Stomach (tissue), 9 donors: ENCODE data around the gene NDUFA8. TPM values are rescaled to one million over a fixed set of nuclear protein-coding genes. Genes with fewer than 3 reads are reported as not detected.

Experiments
- DNase-seq, 2 donors: peaks; one replicate each; pipeline versions ENCODE4 v3.0.0 to v3.0.0-alpha.2; 2013 to 2019
- H3K27ac ChIP-seq, 5 donors: fragments of 200-600 bp in 4 of 5; sonication (generic) in 4 of 5; one replicate each; pipeline ENCODE4 v1.5.1; 2013 to 2019; ENCODE audit warnings: mild to moderate bottlenecking in 1 of 5, moderate library complexity in 1 of 5
- H3K27me3 ChIP-seq, 3 donors: fragments of 200-600 bp; sonication (generic); one replicate each; pipeline ENCODE4 v1.5.1; 2017 to 2019; ENCODE audit warnings: mixed run types in 1 of 3
- H3K36me3 ChIP-seq, 4 donors: fragments of 200-600 bp; sonication (generic); 1 replicate in 3 of 4; 2 replicates in 1 of 4; pipeline ENCODE4 v1.5.1; 2016 to 2019
- H3K4me1 ChIP-seq, 4 donors: fragments of 200-600 bp; sonication (generic); one replicate each; pipeline ENCODE4 v1.5.1; 2016 to 2019
- H3K4me3 ChIP-seq, 4 donors: fragments of 200-600 bp; sonication (generic) in 3 of 4; one replicate each; pipeline ENCODE4 v1.5.1; 2016 to 2019; ENCODE audit warnings: mild to moderate bottlenecking in 1 of 4
- H3K9me3 ChIP-seq, 4 donors: fragments of 200-600 bp; sonication (generic); one replicate each; pipeline ENCODE4 v1.5.1; 2016 to 2019
- CTCF ChIP-seq, 7 experiments: fragments of 450-650 bp in 4 of 7; fragments of 200-600 bp in 3 of 7; sonication (generic) in 3 of 7; IDR thresholded peaks; one replicate each; pipeline ENCODE4 v1.5.1; 2016 to 2019; ENCODE audit warnings: antibody characterized with exemption in 7 of 7, control low read depth in 2 of 7, mild to moderate bottlenecking in 1 of 7
- EP300 ChIP-seq: sonication (generic); formaldehyde crosslinking; IDR thresholded peaks from one replicate; pipeline ENCODE4 v1.6.1; 2017; ENCODE audit warnings: antibody characterized with exemption
- POLR2A ChIP-seq, 4 donors: fragments of 450-650 bp; IDR thresholded peaks; one replicate each; pipeline ENCODE4 v1.6.1; 2016; ENCODE audit warnings: antibody characterized with exemption in 4 of 4, control low read depth in 2 of 4, mild to moderate bottlenecking in 1 of 4, moderate library complexity in 1 of 4
- POLR2AphosphoS5 ChIP-seq, 3 donors: sonication (generic); formaldehyde crosslinking; IDR thresholded peaks; one replicate each; pipeline ENCODE4 v1.6.1; 2016; ENCODE audit warnings: antibody characterized with exemption in 3 of 3
- WGBS, 5 donors: extraction: QIAGEN DNeasy Blood & Tissue Kit in 3 of 5; methylation state at CpG; one replicate each; pipeline versions ENCODE4 v1.1.5 to v1.1.7; 2013 to 2018; 5-methylcytosine and 5-hydroxymethylcytosine counted together
- intact Hi-C: fragments of 100-400 bp; cut with DNase I; formaldehyde crosslinking; loops from one replicate; pipeline ENCODE4 v1.15.1; 2023; ENCODE audit warnings: low total_unique reads
- polyA plus RNA-seq, 3 donors: library from polyadenylated mRNA; stranded (reverse); fragments of 200-250 nt; gene quantifications; one replicate each; pipeline ENCODE4 v1.2.3, GENCODE V29; 2013
- total RNA-seq, 5 donors: library from RNA; depleted of rRNA; stranded (reverse); fragments of >200 nt; gene quantifications; one replicate each; pipeline versions ENCODE4 v1.1.0 to v1.2.3, GENCODE V29; 2014 to 2016
- donor health status: healthy with polysubstance abuse.
- donor health status: Bipolar disorder and iron deficiency.
- donor health status: healthy.

The NDUFA8 gene
- total and polyA plus RNA-seq, 8 donors: 10.5 to 130 (median 53.3) TPM

GRCh38 chr9:122126331-122127261 lies 33.0 kb downstream of the NDUFA8 start:
- peak in 1 of 2 donors; percentile 25 for DNase-seq
- intact Hi-C loops: loop anchor here (10.0 kb wide), 2 partner anchors 138 to 318 kb away; partner anchors contain the start of genes MRRF and RBM18
- H3K9me3 ChIP-seq: no peaks in the 10 kb centered on the region
- 5 to 9% (median 6%) methylated on average over 53 to 64 of the region's 64 CpGs for WGBS, 5 donors
- no peaks in the 10 kb centered on the region for H3K36me3 ChIP-seq
- peaks cover 0 to 40% (median 20%) of the 10 kb centered on the region in 3 donors for H3K27me3 ChIP-seq
- H3K4me3 ChIP-seq: peak overlapping the region; percentile 20 to 44 (median 37)
- H3K27ac ChIP-seq: no peak overlapping the region
- peaks cover 15 to 31% (median 22%) of the 10 kb centered on the region in 4 donors for H3K4me1 ChIP-seq
- TF ChIP-seq EP300: no peak
- TF ChIP-seq POLR2AphosphoS5 (IDR thresholded peaks at IDR 0.05): no peak
- TF ChIP-seq CTCF (IDR thresholded peaks at IDR 0.05): no peak
- no peak for TF ChIP-seq POLR2A (IDR thresholded peaks at IDR 0.05)

GRCh38 chr9:122125509-122126330 lies 33.9 kb downstream of the NDUFA8 start:
- no peak overlapping the region for H3K27ac ChIP-seq
- peak overlapping the region in 3 of 4 donors; percentile 20 to 44 (median 41) for H3K4me3 ChIP-seq
- H3K9me3 ChIP-seq: no peaks in the 10 kb centered on the region
- peaks cover 0 to 36% (median 20%) of the 10 kb centered on the region in 3 donors for H3K27me3 ChIP-seq
- DNase-seq: peak in 1 of 2 donors; percentile 26
- TF ChIP-seq CTCF (IDR thresholded peaks at IDR 0.05) (no peak), POLR2AphosphoS5 (IDR thresholded peaks at IDR 0.05) (no peak), POLR2A (IDR thresholded peaks at IDR 0.05) (no peak), EP300 (no peak)
- intact Hi-C loops: loop anchor here (2.0 to 10.0 kb wide), 3 partner anchors 139 to 319 kb away; partner anchors contain the start of genes MRRF and RBM18
- 29 to 57% (median 34%) methylated on average over 16 to 21 of the region's 21 CpGs for WGBS, 5 donors
- H3K36me3 ChIP-seq: no peaks in the 10 kb centered on the region
- H3K4me1 ChIP-seq: peaks cover 15 to 26% (median 19%) of the 10 kb centered on the region in 4 donors

- Histone ChIP-seq H3K27ac (no peak overlapping the region), H3K4me3 (no peak overlapping the region), H3K4me1 (peaks cover 15 to 26% (median 19%) of the 10 kb centered on the region in 4 donors), H3K36me3 (no peaks in the 10 kb centered on the region), H3K9me3 (no peaks in the 10 kb centered on the region), H3K27me3 (peaks cover 0 to 36% (median 20%) of the 10 kb centered on the region in 3 donors)
- intact Hi-C loops: loop anchor here (2.0 to 10.0 kb wide), 3 partner anchors 140 to 320 kb away; partner anchors contain the start of genes MRRF and RBM18
- DNase-seq: peak; percentile 83 to 92
- no peak for TF ChIP-seq EP300
- TF ChIP-seq CTCF (IDR thresholded peaks at IDR 0.05): peak in 6 of 7 experiments; percentile 44 to 98 (median 94)
- TF ChIP-seq POLR2AphosphoS5 (IDR thresholded peaks at IDR 0.05): peak in 1 of 3 donors; percentile 36
- no peak for TF ChIP-seq POLR2A (IDR thresholded peaks at IDR 0.05)
- WGBS, 5 donors: 0 to 2% (median 1%) methylated on average over 6 to 8 of the region's 8 CpGs
These were observed 34.4 kb downstream of the NDUFA8 start for GRCh38 chr9:122125158-122125508.

GRCh38 chr9:122124528-122124927 lies 35.1 kb downstream of the NDUFA8 start:
- DNase-seq: no peak
- 59 to 67% (median 64%) methylated on average over 7 of the region's 7 CpGs for WGBS, 5 donors
- intact Hi-C loops: loop anchor here (2.0 to 10.0 kb wide), 3 partner anchors 140 to 320 kb away; partner anchors contain the start of genes MRRF and RBM18
- H3K27me3 ChIP-seq: peaks cover 0 to 36% (median 20%) of the 10 kb centered on the region in 3 donors
- TF ChIP-seq POLR2A (IDR thresholded peaks at IDR 0.05): no peak
- no peak for TF ChIP-seq POLR2AphosphoS5 (IDR thresholded peaks at IDR 0.05)
- no peak for TF ChIP-seq EP300
- TF ChIP-seq CTCF (IDR thresholded peaks at IDR 0.05): no peak
- no peak overlapping the region for H3K27ac ChIP-seq
- no peaks in the 10 kb centered on the region for H3K36me3 ChIP-seq
- H3K9me3 ChIP-seq: no peaks in the 10 kb centered on the region
- no peak overlapping the region for H3K4me3 ChIP-seq
- H3K4me1 ChIP-seq: peaks cover 15 to 26% (median 19%) of the 10 kb centered on the region in 4 donors
